Activated naive CD8-positive, alpha-beta T cell (primary cell): ENCODE data around the gene DTHD1.

Experiments used
- H3K27ac Mint-ChIP-seq: one replicate; pipeline ENCODE4 v1.8.0; 2021; ENCODE audit warnings: mixed read lengths
- H3K27me3 Mint-ChIP-seq: one replicate; pipeline ENCODE4 v1.8.0; 2021; ENCODE audit warnings: mixed read lengths
- H3K36me3 Mint-ChIP-seq: one replicate; pipeline ENCODE4 v1.8.0; 2021; ENCODE audit warnings: mixed read lengths
- H3K4me1 Mint-ChIP-seq: one replicate; pipeline ENCODE4 v1.8.0; 2021; ENCODE audit warnings: low read depth, mixed read lengths
- H3K4me3 Mint-ChIP-seq: one replicate; pipeline ENCODE4 v1.8.0; 2021; ENCODE audit warnings: mild to moderate bottlenecking, mixed read lengths
- H3K9me3 Mint-ChIP-seq: one replicate; pipeline ENCODE4 v1.8.0; 2021; ENCODE audit warnings: low read depth, mixed read lengths

The DTHD1 gene

DNA sequence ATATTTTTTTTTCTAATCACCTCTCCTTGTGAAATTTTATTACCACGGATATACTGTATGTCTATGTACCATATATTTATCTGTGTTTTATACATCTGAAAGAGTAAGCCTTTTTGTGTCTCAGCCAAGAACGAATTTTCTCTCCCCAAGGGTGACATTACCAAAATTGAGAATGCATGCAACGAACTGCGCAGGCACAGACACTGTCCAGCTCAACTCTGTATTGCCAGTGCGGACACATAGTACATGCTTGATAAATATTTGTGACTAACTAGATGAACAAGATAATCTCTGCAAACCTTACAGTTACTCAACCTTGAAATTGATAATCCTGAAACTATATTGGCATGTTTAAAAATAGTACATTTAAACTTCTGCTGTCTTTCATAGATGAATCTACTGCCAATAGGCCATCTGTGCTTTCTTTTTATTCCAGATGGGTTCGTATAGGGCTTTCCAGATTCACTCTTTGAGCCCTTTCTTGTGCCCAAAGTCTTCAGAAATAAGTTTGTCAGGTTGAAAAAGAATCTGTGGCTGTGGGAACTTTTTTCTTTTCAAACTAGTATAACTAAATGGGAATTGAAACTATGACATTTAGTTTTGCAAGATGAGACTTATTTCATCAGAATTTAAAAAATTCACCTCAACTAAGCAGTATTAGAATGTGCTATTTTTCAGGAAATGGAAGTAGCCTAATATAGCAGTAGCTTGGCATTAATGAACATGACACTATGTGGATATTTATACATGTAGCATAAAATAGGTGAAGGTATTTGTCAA is 38.9 kb downstream of the DTHD1 start:
- Mint-ChIP-seq H3K4me3 (no peak overlapping the region), H3K27me3 (no peaks in the 10 kb centered on the region), H3K27ac (peak overlapping the region; percentile 41), H3K4me1 (peaks cover 56% of the 10 kb centered on the region), H3K36me3 (no peaks in the 10 kb centered on the region), H3K9me3 (no peaks in the 10 kb centered on the region)

GRCh38 chr4:36321176-36321575 is 39.8 kb downstream of the DTHD1 start:
- no peak overlapping the region for H3K4me3 Mint-ChIP-seq
- peak overlapping the region; percentile 41 for H3K27ac Mint-ChIP-seq
- no peaks in the 10 kb centered on the region for H3K9me3 Mint-ChIP-seq
- no peaks in the 10 kb centered on the region for H3K36me3 Mint-ChIP-seq
- no peaks in the 10 kb centered on the region for H3K27me3 Mint-ChIP-seq
- H3K4me1 Mint-ChIP-seq: peaks cover 64% of the 10 kb centered on the region

- peak overlapping the region; percentile 71 for H3K4me3 Mint-ChIP-seq
- H3K27me3 Mint-ChIP-seq: no peaks in the 10 kb centered on the region
- no peaks in the 10 kb centered on the region for H3K36me3 Mint-ChIP-seq
- H3K4me1 Mint-ChIP-seq: peaks cover 59% of the 10 kb centered on the region
- peak overlapping the region; percentile 88 for H3K27ac Mint-ChIP-seq
- H3K9me3 Mint-ChIP-seq: no peaks in the 10 kb centered on the region
These were observed 41.5 kb downstream of the DTHD1 start for GRCh38 chr4:36322921-36323354.

DNA sequence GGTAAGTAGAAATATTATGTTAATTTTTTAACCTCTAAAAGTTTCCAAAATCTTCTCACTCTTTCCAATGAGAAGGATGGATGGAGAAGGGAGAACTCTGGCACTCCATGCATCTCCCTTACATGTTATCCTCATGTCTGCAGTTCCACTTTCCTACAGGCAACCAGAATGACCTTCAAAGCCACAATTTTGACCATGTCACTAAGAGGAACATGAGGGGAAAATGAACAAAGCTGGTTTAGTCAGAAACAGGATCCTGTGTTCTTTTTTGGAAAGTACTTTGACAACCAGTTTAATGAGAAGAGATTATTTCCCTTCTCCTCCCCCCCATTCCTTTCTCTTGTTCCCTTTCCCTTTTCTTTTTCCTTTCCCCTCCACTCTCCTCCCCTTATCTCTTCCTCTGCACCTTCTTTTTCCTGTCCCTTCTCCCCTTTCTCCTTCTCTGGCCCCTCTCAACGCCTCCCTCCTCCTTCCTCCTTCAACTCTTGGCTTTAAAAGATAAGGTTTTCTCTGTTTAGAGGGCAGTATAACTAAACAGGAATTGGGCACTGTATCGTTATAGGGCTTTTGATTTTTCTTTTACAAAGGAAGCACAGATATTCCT is 42.5 kb downstream of the DTHD1 start:
- no peak overlapping the region for H3K4me3 Mint-ChIP-seq
- peaks cover 57% of the 10 kb centered on the region for H3K4me1 Mint-ChIP-seq
- H3K27me3 Mint-ChIP-seq: no peaks in the 10 kb centered on the region

DNA sequence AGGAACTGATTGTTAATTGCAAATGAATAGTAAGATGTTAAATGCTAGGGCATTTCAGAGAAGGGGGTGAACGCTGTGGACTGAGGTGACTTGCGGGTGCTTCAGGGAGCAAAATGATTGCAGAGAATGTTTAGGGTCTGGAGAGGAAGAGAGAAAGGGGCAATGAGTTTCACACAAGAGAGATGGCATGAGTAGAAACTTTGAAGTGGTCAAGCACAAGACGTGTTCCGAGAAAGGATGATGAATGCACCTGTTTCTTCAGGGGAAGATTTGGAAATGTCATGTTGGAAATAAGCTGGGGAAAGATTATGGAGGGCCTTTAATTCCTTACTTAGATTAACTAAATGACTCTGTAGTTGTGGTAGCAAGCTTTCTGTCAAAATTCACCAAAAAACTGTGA is 43.4 kb downstream of the DTHD1 start:
- Mint-ChIP-seq H3K9me3 (no peaks in the 10 kb centered on the region), H3K4me3 (no peak overlapping the region), H3K36me3 (no peaks in the 10 kb centered on the region), H3K4me1 (peaks cover 56% of the 10 kb centered on the region), H3K27ac (peak overlapping the region; percentile 64), H3K27me3 (no peaks in the 10 kb centered on the region)

More for the DNA sequence above, 42.5 kb downstream of the DTHD1 start:
- no peaks in the 10 kb centered on the region for H3K36me3 Mint-ChIP-seq
- H3K9me3 Mint-ChIP-seq: no peaks in the 10 kb centered on the region
- H3K27ac Mint-ChIP-seq: peak overlapping the region; percentile 88

- peak overlapping the region; percentile 64 for H3K27ac Mint-ChIP-seq
- H3K36me3 Mint-ChIP-seq: no peaks in the 10 kb centered on the region
- peaks cover 54% of the 10 kb centered on the region for H3K4me1 Mint-ChIP-seq
- no peaks in the 10 kb centered on the region for H3K27me3 Mint-ChIP-seq
- H3K4me3 Mint-ChIP-seq: peak overlapping the region; percentile 8
- H3K9me3 Mint-ChIP-seq: no peaks in the 10 kb centered on the region
These were observed 44.1 kb downstream of the DTHD1 start for GRCh38 chr4:36325499-36325898.

DNA sequence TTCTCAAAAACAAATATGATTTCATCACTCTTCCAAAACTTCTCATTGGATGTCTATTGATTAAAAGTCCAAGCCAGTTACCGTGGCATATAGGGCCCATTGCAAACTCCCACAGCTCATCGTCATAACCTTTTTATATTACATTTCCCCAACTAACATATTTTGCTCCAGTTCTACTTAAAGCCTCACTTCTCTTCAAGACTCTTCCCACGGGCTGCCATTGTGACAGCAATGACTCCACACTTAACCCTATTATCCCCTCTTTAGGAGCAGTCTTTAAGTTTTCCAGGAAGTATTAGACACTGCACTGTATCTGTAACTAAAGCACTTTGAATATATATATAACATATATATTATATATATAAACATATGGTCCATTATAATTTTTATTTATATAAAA is 44.5 kb downstream of the DTHD1 start:
- Mint-ChIP-seq H3K36me3 (no peaks in the 10 kb centered on the region), H3K27me3 (no peaks in the 10 kb centered on the region), H3K4me1 (peaks cover 50% of the 10 kb centered on the region), H3K27ac (peak overlapping the region; percentile 64), H3K4me3 (peak overlapping the region; percentile 8), H3K9me3 (no peaks in the 10 kb centered on the region)

DNA sequence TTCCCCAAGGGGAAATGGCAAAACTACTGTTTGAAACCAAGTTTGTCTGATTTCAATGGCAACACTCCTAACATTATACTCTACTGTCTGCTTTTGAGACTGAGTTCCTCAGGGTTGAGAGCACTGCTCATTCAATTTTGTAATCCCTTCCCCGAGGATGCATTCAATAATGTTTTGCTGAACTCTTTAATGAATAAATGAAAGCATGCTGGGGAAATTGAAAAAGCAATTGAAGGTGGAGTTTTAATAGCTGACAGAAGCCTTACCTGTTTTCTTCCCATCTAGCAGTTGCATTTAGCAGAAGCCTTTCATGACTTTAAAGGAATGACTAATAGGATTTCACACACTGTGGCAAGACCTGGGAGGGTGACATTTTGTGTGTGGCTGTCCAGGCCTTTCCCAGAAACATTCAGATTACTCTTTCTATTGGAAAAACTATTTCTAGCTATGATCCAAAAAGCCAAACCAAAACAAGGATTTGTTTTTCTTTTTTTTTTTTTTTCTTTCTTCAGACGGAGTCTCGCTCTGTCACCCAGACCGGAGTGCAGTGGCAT is 45.1 kb downstream of the DTHD1 start:
- no peaks in the 10 kb centered on the region for H3K27me3 Mint-ChIP-seq
- H3K36me3 Mint-ChIP-seq: no peaks in the 10 kb centered on the region
- H3K27ac Mint-ChIP-seq: no peak overlapping the region
- no peaks in the 10 kb centered on the region for H3K9me3 Mint-ChIP-seq
- H3K4me1 Mint-ChIP-seq: peaks cover 47% of the 10 kb centered on the region
- no peak overlapping the region for H3K4me3 Mint-ChIP-seq

DNA sequence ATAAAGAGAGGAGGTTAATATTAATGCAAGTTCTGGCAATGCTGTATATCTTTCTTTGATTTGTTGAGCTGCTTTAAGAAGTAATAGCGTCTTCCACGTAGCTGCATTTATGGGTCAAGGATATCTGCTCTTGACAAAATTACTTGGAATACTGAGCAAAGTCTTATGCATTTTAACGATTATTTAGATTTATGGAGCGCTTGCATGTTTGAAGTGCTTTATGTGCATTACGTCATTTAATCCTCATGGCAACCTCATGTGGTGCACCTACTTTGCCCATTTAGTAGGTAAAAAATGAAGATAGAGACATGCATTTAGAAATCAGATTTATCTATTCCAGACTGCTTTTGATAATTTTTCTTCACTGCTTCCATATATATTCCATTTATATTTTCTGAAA is 46.0 kb downstream of the DTHD1 start:
- Mint-ChIP-seq H3K36me3 (no peaks in the 10 kb centered on the region), H3K27ac (no peak overlapping the region), H3K4me3 (no peak overlapping the region), H3K27me3 (no peaks in the 10 kb centered on the region), H3K4me1 (peaks cover 40% of the 10 kb centered on the region), H3K9me3 (no peaks in the 10 kb centered on the region)

DNA sequence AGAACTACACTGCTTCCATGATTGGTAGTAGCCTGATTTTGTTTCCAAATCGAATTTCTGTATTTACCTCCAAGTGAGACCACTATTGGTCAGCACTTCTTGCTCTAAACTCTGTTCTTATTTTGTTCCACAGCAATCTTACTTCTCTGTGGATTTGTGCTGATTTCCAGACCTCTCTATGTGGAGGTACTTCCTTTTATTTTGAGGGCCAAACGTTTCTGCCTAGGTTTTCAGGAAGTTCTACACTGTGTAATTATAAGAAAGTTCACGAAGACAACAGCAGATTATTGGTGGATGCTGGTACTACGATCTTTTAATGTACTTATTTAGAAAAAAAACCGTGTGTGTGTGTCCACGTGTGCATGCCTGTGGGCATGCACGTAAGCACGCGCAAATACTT is 46.7 kb downstream of the DTHD1 start:
- Mint-ChIP-seq H3K4me3 (no peak overlapping the region), H3K4me1 (peaks cover 38% of the 10 kb centered on the region), H3K36me3 (no peaks in the 10 kb centered on the region), H3K27me3 (no peaks in the 10 kb centered on the region), H3K27ac (no peak overlapping the region), H3K9me3 (no peaks in the 10 kb centered on the region)

GRCh38 chr4:36329228-36329627 is 47.8 kb downstream of the DTHD1 start:
- Mint-ChIP-seq H3K9me3 (no peaks in the 10 kb centered on the region), H3K36me3 (no peaks in the 10 kb centered on the region), H3K27ac (no peak overlapping the region), H3K4me1 (peaks cover 32% of the 10 kb centered on the region), H3K27me3 (no peaks in the 10 kb centered on the region), H3K4me3 (no peak overlapping the region)

DNA sequence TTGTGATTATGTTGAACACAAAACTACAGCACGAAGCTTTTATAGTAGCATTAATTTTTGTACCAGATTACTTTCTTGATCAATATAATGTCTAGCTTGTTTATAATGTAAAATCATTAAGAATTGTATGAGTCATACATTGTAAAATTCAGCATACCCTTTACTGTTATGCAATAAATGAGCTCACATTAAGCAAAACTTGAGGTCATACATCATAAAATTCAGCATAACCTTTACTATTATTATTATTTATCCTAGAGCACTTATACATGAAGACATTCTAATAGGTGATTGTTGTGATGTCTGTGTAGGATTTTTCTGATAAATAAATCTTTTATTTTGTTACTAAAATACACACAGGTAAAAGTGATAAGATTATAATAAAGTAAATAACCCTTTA is 49.4 kb downstream of the DTHD1 start:
- H3K4me3 Mint-ChIP-seq: no peak overlapping the region

DNA sequence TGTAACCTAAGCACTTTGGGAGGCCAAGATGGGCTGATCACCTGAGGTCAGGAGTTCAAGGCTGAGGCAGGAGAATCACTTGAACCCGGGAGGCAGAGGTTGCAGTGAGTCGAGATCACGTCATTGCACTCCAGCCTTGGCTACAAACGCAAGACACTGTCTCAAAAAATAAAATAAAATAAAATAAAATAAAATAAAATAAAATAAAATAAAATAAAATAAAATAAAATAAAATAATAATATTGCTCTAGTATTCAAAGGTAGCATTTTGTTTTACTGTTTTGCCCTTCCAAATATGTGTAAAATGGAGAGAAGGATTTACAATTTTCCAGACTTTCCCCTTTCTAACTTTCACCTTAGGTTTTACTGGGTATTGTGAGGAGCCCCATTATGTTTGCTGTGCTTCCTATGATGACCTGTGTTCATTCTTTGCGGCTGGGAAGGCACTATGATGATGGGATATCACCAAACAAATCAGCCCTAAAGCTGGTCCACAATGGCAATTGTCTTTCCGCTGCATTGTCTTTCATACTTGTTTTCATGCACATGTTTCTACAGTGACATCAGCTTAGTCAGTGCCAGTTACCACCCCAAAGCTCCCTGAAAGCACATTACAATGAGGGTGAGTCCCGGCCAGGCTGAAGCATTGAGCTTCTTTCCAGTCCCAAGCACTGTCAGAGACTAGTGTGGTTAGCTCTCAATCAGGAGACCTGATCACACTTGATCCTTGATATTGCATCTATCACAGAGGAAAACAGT is 50.8 kb downstream of the DTHD1 start:
- Mint-ChIP-seq H3K27ac (no peak overlapping the region), H3K4me3 (no peak overlapping the region), H3K36me3 (no peaks in the 10 kb centered on the region), H3K27me3 (no peaks in the 10 kb centered on the region), H3K4me1 (peaks cover 16% of the 10 kb centered on the region), H3K9me3 (no peaks in the 10 kb centered on the region)

More for the DNA sequence above, 49.4 kb downstream of the DTHD1 start:
- Mint-ChIP-seq H3K27me3 (no peaks in the 10 kb centered on the region), H3K36me3 (no peaks in the 10 kb centered on the region), H3K27ac (no peak overlapping the region), H3K4me1 (peaks cover 19% of the 10 kb centered on the region), H3K9me3 (no peaks in the 10 kb centered on the region)

DNA sequence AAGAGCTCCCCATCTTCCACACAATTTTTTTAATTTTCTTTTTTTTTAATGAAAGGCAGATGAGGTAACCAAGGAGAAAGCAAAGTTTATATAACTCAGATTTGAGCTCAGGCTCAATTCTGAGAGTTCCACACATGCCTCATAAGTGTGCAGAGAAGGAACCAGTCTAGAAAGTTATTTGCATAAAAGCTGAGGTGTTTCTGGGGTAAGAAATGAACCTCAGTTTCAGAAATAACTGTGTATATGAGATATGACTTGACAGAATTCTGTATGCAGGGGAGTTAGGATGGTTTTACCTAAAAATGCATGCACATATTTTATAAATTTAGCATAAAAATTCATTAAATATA is 51.3 kb downstream of the DTHD1 start:
- H3K9me3 Mint-ChIP-seq: no peaks in the 10 kb centered on the region
- H3K36me3 Mint-ChIP-seq: no peaks in the 10 kb centered on the region
- H3K27me3 Mint-ChIP-seq: no peaks in the 10 kb centered on the region
- H3K27ac Mint-ChIP-seq: no peak overlapping the region
- peaks cover 18% of the 10 kb centered on the region for H3K4me1 Mint-ChIP-seq
- no peak overlapping the region for H3K4me3 Mint-ChIP-seq

- Mint-ChIP-seq H3K4me3 (no peak overlapping the region), H3K9me3 (no peaks in the 10 kb centered on the region), H3K4me1 (peaks cover 21% of the 10 kb centered on the region), H3K27ac (no peak overlapping the region), H3K27me3 (no peaks in the 10 kb centered on the region), H3K36me3 (no peaks in the 10 kb centered on the region)
These were observed 52.0 kb downstream of the DTHD1 start for GRCh38 chr4:36333303-36333877.
